Muscle of leg (tissue), 11 donors: ENCODE data around the gene DBP. TPM values are rescaled to one million over a fixed set of nuclear protein-coding genes. Genes with fewer than 3 reads are reported as not detected.

ENCODE experiments used
- DNase-seq: peaks from one replicate; pipeline ENCODE4 v3.0.0; 2013
- H3K27ac ChIP-seq: one replicate; pipeline ENCODE4 v1.5.1; 2013; ENCODE audit warnings: mild to moderate bottlenecking, low read length, control low read depth
- H3K27me3 ChIP-seq: one replicate; pipeline ENCODE4 v1.6.1; 2013; ENCODE audit warnings: low read length; ENCODE audit not compliant: control insufficient read depth, insufficient read depth
- H3K36me3 ChIP-seq: one replicate; pipeline ENCODE4 v1.6.1; 2013; ENCODE audit warnings: low read length; ENCODE audit not compliant: control insufficient read depth, insufficient read depth
- H3K4me1 ChIP-seq: one replicate; pipeline ENCODE4 v1.6.1; 2013; ENCODE audit warnings: low read length; ENCODE audit not compliant: control insufficient read depth, insufficient read depth
- H3K4me3 ChIP-seq: one replicate; pipeline ENCODE4 v1.5.1; 2013; ENCODE audit warnings: low read length, control low read depth
- H3K9me3 ChIP-seq: replicated peaks from 2 replicates; pipeline ENCODE4 v1.6.1; 2013; ENCODE audit warnings: low read depth, low read length; ENCODE audit not compliant: control insufficient read depth
- WGBS: methylation state at CpG from one replicate; pipeline ENCODE4 v1.1.5; 2013; ENCODE audit warnings: missing lambda C conversion rate; ENCODE audit not compliant: insufficient coverage; 5-methylcytosine and 5-hydroxymethylcytosine counted together
- polyA plus RNA-seq, 8 donors: library from polyadenylated mRNA; unstranded; fragments of 120-200 nt; gene quantifications; one replicate each; pipeline versions ENCODE4 v1.2.1 to v1.2.3, GENCODE V29; 2013; ENCODE audit warnings: inconsistent platforms in 1 of 8, low replicate concordance in 1 of 8; ENCODE audit not compliant: insufficient read length in 8 of 8, insufficient read depth in 1 of 8
- total RNA-seq: library from RNA; stranded (reverse); fragments of 120-200 nt; gene quantifications from one replicate; pipeline ENCODE4 v1.2.4, GENCODE V29; 2013

Gene DBP
- total and polyA plus RNA-seq, 9 donors, result 3.0 to 10.8 (median 6.6) TPM

GRCh38 chr19:48676887-48677286 is 39.7 kb upstream of the DBP start:
- H3K9me3 ChIP-seq, result no peaks in the 10 kb centered on the region
- no peaks in the 10 kb centered on the region for H3K36me3 ChIP-seq
- peaks cover 2% of the 10 kb centered on the region for H3K27me3 ChIP-seq
- H3K4me1 ChIP-seq, result peaks cover 29% of the 10 kb centered on the region
- H3K27ac ChIP-seq, result no peak overlapping the region
- no peak for DNase-seq
- WGBS, result 86% methylated on average over 12 of the region's 13 CpGs
- H3K4me3 ChIP-seq, result no peak overlapping the region

GRCh38 chr19:48676487-48676886 is 39.3 kb upstream of the DBP start:
- Histone ChIP-seq H3K27ac (no peak overlapping the region), H3K27me3 (peaks cover 2% of the 10 kb centered on the region), H3K4me3 (no peak overlapping the region), H3K36me3 (no peaks in the 10 kb centered on the region), H3K9me3 (no peaks in the 10 kb centered on the region), H3K4me1 (peaks cover 31% of the 10 kb centered on the region)
- 84% methylated on average over 12 of the region's 17 CpGs for WGBS
- DNase-seq, result no peak

GRCh38 chr19:48674921-48675824 is 38.0 kb upstream of the DBP start:
- Histone ChIP-seq H3K27me3 (peaks cover 2% of the 10 kb centered on the region), H3K27ac (no peak overlapping the region), H3K36me3 (no peaks in the 10 kb centered on the region), H3K4me1 (peaks cover 38% of the 10 kb centered on the region), H3K4me3 (no peak overlapping the region), H3K9me3 (no peaks in the 10 kb centered on the region)
- peak; percentile 91 for DNase-seq
- WGBS, result 27% methylated on average over 24 of the region's 28 CpGs

GRCh38 chr19:48674216-48674809 is 37.1 kb upstream of the DBP start:
- Histone ChIP-seq H3K4me3 (no peak overlapping the region), H3K9me3 (no peaks in the 10 kb centered on the region), H3K27me3 (peaks cover 2% of the 10 kb centered on the region), H3K36me3 (no peaks in the 10 kb centered on the region), H3K27ac (no peak overlapping the region), H3K4me1 (peaks cover 41% of the 10 kb centered on the region)
- 81% methylated on average over 9 of the region's 19 CpGs for WGBS
- DNase-seq, result no peak

- no peak overlapping the region for H3K4me3 ChIP-seq
- no peaks in the 10 kb centered on the region for H3K36me3 ChIP-seq
- DNase-seq, result no peak
- 59% methylated on average over 24 of the region's 25 CpGs for WGBS
- H3K9me3 ChIP-seq, result no peaks in the 10 kb centered on the region
- H3K27me3 ChIP-seq, result peaks cover 2% of the 10 kb centered on the region
- H3K4me1 ChIP-seq, result peaks cover 41% of the 10 kb centered on the region
- H3K27ac ChIP-seq, result no peak overlapping the region
These were observed 36.4 kb upstream of the DBP start for GRCh38 chr19:48673436-48674100.

- H3K9me3 ChIP-seq, result no peaks in the 10 kb centered on the region
- H3K4me1 ChIP-seq, result peaks cover 41% of the 10 kb centered on the region
- H3K27me3 ChIP-seq, result peaks cover 2% of the 10 kb centered on the region
- no peak for DNase-seq
- H3K4me3 ChIP-seq, result no peak within 1 kb of the TSS
- WGBS, result 53% methylated on average over 19 of the region's 25 CpGs
- H3K36me3 ChIP-seq, result no peaks in the 10 kb centered on the region
- peak within 1 kb of the TSS; percentile 65 for H3K27ac ChIP-seq
These were observed 35.8 kb upstream of the DBP start, which contains the start of gene NTN5 for GRCh38 chr19:48672994-48673393. Gene NTN5 (minus strand): TSS chr19:48673017. CDS start chr19:48670986, 2,031 bp downstream.

GRCh38 chr19:48671446-48671995 is 34.3 kb upstream of the DBP start:
- Histone ChIP-seq H3K9me3 (no peaks in the 10 kb centered on the region), H3K27ac (peak overlapping the region; percentile 75), H3K36me3 (no peaks in the 10 kb centered on the region), H3K4me3 (no peak overlapping the region), H3K4me1 (peaks cover 41% of the 10 kb centered on the region), H3K27me3 (peaks cover 2% of the 10 kb centered on the region)
- no peak for DNase-seq
- 74% methylated on average over 4 of the region's 10 CpGs for WGBS

- H3K4me3 ChIP-seq, result no peak overlapping the region
- peaks cover 38% of the 10 kb centered on the region for H3K4me1 ChIP-seq
- DNase-seq, result peak; percentile 58
- H3K36me3 ChIP-seq, result no peaks in the 10 kb centered on the region
- peaks cover 2% of the 10 kb centered on the region for H3K27me3 ChIP-seq
- WGBS, result 50% methylated on average over 13 of the region's 21 CpGs
- no peaks in the 10 kb centered on the region for H3K9me3 ChIP-seq
- H3K27ac ChIP-seq, result peak overlapping the region; percentile 79
These were observed 33.7 kb upstream of the DBP start for GRCh38 chr19:48670699-48671445.

GRCh38 chr19:48669903-48670668 is 32.9 kb upstream of the DBP start:
- WGBS, result 94% methylated on average over 23 of the region's 26 CpGs
- DNase-seq, result no peak
- H3K4me3 ChIP-seq, result no peak overlapping the region
- no peaks in the 10 kb centered on the region for H3K9me3 ChIP-seq
- H3K27me3 ChIP-seq, result peaks cover 2% of the 10 kb centered on the region
- H3K36me3 ChIP-seq, result no peaks in the 10 kb centered on the region
- H3K27ac ChIP-seq, result peak overlapping the region; percentile 79
- H3K4me1 ChIP-seq, result peaks cover 31% of the 10 kb centered on the region
